Type B pancreatic cell (in vitro differentiated cells): ENCODE measurements around the gene OSTN. TPM values are rescaled to one million over a fixed set of nuclear protein-coding genes. Genes with fewer than 3 reads are reported as not detected.
"Not testable (repeated sequence)": the region's sequence is repeated elsewhere in the genome, so short reads cannot be mapped to it uniquely, and the experiment has no call there.

Source experiments
- DNase-seq: peaks from one replicate; pipeline ENCODE4 v3.0.0; 2021; ENCODE audit warnings: mixed read lengths; ENCODE audit not compliant: unreplicated experiment; ENCODE audit errors: extremely low spot score
- H3K27ac Mint-ChIP-seq: 2 replicates; pipeline ENCODE4 v1.8.0; 2021; ENCODE audit warnings: mild to moderate bottlenecking, mixed read lengths
- H3K27me3 Mint-ChIP-seq: 2 replicates; pipeline ENCODE4 v1.8.0; 2021; ENCODE audit warnings: mixed read lengths
- H3K36me3 Mint-ChIP-seq: 2 replicates; pipeline ENCODE4 v1.8.0; 2021; ENCODE audit warnings: mixed read lengths
- H3K4me1 Mint-ChIP-seq: one replicate; pipeline ENCODE4 v1.8.0; 2021; ENCODE audit warnings: mixed read lengths; ENCODE audit not compliant: unreplicated experiment
- H3K4me3 Mint-ChIP-seq: 2 replicates; pipeline ENCODE4 v1.8.0; 2021; ENCODE audit warnings: mild to moderate bottlenecking, mixed read lengths
- H3K9me3 Mint-ChIP-seq: 2 replicates; pipeline ENCODE4 v1.8.0; 2021; ENCODE audit warnings: mixed read lengths
- CTCF ChIP-seq: fragments of 200-600 bp; sonication (generic); conservative IDR thresholded peaks from 2 replicates; pipeline ENCODE4 v1.5.0; 2021; ENCODE audit warnings: antibody characterized with exemption, mild to moderate bottlenecking
- total RNA-seq: library from RNA; stranded (reverse); gene quantifications from 2 replicates; pipeline ENCODE4 v1.2.1, GENCODE V29; 2021; ENCODE audit warnings: low replicate concordance

The OSTN gene
- total RNA-seq, 1 donor from 2014 or later: 1.3 TPM

DNA sequence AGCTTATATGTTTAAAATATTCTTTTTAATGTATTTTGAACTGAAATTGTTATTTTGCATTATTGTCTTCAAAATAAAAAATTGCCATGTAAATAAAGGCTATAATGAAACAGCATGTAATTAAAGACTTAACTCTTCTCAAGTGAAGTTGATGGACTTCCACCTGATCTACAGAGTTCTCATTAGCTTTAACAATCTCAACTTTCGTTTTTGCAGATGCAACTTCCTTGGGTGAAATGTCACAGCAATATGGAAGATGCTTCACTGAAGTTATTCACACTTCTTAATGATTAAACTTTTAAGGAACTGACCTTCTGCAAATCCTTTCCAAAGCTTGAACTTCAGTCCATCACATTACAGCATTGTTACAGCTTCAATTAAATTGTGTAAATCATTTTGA, 63.6 kb downstream of the OSTN start:
- no peaks in the 10 kb centered on the region for H3K27me3 Mint-ChIP-seq

GRCh38 chr3:191263365-191263764, 64.3 kb downstream of the OSTN start:
- no peak overlapping the region for H3K4me3 Mint-ChIP-seq
- no peaks in the 10 kb centered on the region for H3K9me3 Mint-ChIP-seq
- TF ChIP-seq CTCF: no peak
- no peak overlapping the region for H3K27ac Mint-ChIP-seq
- H3K4me1 Mint-ChIP-seq: no peaks in the 10 kb centered on the region
- H3K27me3 Mint-ChIP-seq: no peaks in the 10 kb centered on the region
- DNase-seq: no peak
- H3K36me3 Mint-ChIP-seq: no peaks in the 10 kb centered on the region

More for the DNA sequence above, 63.6 kb downstream of the OSTN start:
- no peak overlapping the region for H3K4me3 Mint-ChIP-seq
- no peaks in the 10 kb centered on the region for H3K36me3 Mint-ChIP-seq
- H3K9me3 Mint-ChIP-seq: no peaks in the 10 kb centered on the region
- no peaks in the 10 kb centered on the region for H3K4me1 Mint-ChIP-seq
- TF ChIP-seq CTCF: no peak
- DNase-seq: no peak
- H3K27ac Mint-ChIP-seq: no peak overlapping the region

DNA sequence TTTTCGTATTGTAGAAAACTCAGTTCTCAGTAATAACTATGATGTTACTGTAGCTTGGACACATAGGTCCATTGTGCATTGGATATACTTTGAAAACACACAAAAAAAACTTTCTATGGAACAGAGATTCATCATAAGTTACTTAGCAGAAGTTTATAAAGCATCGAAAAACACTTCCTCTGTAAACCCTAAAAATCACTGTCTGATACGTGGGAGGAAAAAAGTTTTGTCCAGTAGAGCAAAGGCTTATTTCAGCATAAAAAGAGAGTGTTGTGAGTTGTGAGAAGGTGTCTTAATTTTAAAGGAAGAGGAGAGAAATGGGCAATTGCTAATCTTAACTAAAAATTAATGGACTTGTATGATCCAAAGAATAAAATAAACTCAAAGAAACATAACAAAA, 64.8 kb downstream of the OSTN start:
- H3K27ac Mint-ChIP-seq: no peak overlapping the region
- H3K27me3 Mint-ChIP-seq: no peaks in the 10 kb centered on the region
- no peaks in the 10 kb centered on the region for H3K36me3 Mint-ChIP-seq
- no peak for TF ChIP-seq CTCF
- no peaks in the 10 kb centered on the region for H3K4me1 Mint-ChIP-seq
- DNase-seq: no peak
- no peak overlapping the region for H3K4me3 Mint-ChIP-seq
- no peaks in the 10 kb centered on the region for H3K9me3 Mint-ChIP-seq

DNA sequence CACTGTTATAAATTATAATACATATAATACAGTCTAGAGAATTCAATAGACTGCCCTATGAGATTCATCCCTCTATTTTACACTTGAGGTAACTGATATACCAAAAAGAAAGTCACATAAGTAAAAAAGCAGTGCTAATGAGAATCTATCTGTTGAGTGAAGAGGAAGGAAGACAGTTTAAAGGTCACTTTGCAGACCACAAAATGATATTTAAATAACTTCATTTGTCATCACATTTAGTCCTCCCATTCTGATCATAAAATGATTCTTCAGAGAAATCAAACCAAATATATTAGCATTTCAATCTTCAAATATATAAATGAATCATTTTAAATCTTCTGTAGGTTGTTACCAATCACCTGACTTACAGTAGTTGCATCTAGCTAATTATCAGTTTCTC, 69.7 kb downstream of the OSTN start:
- no peak overlapping the region for H3K4me3 Mint-ChIP-seq
- H3K27me3 Mint-ChIP-seq: no peaks in the 10 kb centered on the region
- H3K27ac Mint-ChIP-seq: no peak overlapping the region
- no peak for TF ChIP-seq CTCF
- H3K4me1 Mint-ChIP-seq: no peaks in the 10 kb centered on the region
- no peaks in the 10 kb centered on the region for H3K9me3 Mint-ChIP-seq
- no peaks in the 10 kb centered on the region for H3K36me3 Mint-ChIP-seq
- DNase-seq: no peak

GRCh38 chr3:191269289-191270085, 70.4 kb downstream of the OSTN start:
- DNase-seq: no peak
- TF ChIP-seq CTCF: no peak
- H3K9me3 Mint-ChIP-seq: no peaks in the 10 kb centered on the region
- H3K27me3 Mint-ChIP-seq: no peaks in the 10 kb centered on the region
- no peak overlapping the region for H3K4me3 Mint-ChIP-seq
- H3K36me3 Mint-ChIP-seq: no peaks in the 10 kb centered on the region
- no peak overlapping the region for H3K27ac Mint-ChIP-seq
- H3K4me1 Mint-ChIP-seq: no peaks in the 10 kb centered on the region

- H3K9me3 Mint-ChIP-seq, H3K27me3 Mint-ChIP-seq, H3K36me3 Mint-ChIP-seq, H3K27ac Mint-ChIP-seq, DNase-seq, H3K4me1 Mint-ChIP-seq, H3K4me3 Mint-ChIP-seq: not testable (repeated sequence)
Measured at GRCh38 chr3:191275244-191275643, 76.2 kb downstream of the OSTN start.
